ENCODE data around the gene CCSER2. TPM values are rescaled to one million over a fixed set of nuclear protein-coding genes. Genes with fewer than 3 reads are reported as not detected.
"Not testable (repeated sequence)": the region's sequence is repeated elsewhere in the genome, so short reads cannot be mapped to it uniquely, and the experiment has no call there.

The CCSER2 gene
- total and polyA plus RNA-seq, 8 donors, result 7.0 to 87.9 (median 27.1) TPM

DNA sequence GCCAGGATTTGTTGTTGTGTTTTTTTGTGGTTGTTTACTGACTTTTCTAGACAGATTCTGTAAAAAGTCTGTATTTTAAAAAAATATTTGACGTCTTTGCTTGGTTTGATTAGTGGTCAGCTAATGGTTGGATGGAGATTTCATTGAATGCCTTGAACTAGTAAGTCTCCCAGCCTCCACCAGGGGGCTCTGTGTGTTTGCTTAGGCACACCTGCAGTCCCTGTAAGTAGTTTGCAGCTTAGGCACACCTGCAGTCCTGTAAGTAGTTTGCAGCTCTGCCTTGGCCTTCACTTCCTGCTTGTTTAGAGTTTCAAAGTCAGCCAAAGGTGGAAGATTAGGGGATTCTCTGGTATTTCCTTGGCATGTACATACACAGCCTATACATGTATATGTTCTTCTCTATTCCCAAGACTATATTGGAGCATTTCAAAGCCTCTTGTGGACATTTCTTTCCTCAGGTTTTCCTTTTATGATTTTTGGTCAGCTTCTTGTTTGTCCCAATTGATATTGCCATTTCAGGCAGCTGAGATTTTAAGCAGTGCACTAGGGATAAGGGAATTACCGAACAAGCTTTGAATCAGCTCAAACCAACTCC, 101.6 kb downstream of the CCSER2 start:
- H3K36me3 ChIP-seq, result peaks cover 0 to 8% (median 0%) of the 10 kb centered on the region in 4 donors
- H3K27ac ChIP-seq, result no peak overlapping the region
- peak; percentile 56 to 72 for DNase-seq
- TF ChIP-seq EP300 (IDR thresholded peaks at IDR 0.05), result no peak
- TF ChIP-seq, protein P1, sequence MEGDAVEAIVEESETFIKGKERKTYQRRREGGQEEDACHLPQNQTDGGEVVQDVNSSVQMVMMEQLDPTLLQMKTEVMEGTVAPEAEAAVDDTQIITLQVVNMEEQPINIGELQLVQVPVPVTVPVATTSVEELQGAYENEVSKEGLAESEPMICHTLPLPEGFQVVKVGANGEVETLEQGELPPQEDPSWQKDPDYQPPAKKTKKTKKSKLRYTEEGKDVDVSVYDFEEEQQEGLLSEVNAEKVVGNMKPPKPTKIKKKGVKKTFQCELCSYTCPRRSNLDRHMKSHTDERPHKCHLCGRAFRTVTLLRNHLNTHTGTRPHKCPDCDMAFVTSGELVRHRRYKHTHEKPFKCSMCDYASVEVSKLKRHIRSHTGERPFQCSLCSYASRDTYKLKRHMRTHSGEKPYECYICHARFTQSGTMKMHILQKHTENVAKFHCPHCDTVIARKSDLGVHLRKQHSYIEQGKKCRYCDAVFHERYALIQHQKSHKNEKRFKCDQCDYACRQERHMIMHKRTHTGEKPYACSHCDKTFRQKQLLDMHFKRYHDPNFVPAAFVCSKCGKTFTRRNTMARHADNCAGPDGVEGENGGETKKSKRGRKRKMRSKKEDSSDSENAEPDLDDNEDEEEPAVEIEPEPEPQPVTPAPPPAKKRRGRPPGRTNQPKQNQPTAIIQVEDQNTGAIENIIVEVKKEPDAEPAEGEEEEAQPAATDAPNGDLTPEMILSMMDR (IDR thresholded peaks at IDR 0.05), result peak in 5 of 7 experiments; percentile 27 to 57 (median 44)
- no peaks in the 10 kb centered on the region for H3K9me3 ChIP-seq
- peaks cover 14 to 80% (median 37%) of the 10 kb centered on the region in 4 donors for H3K4me1 ChIP-seq
- no peak overlapping the region for H3K4me3 ChIP-seq
- H3K27me3 ChIP-seq, result no peaks in the 10 kb centered on the region
- intact Hi-C loops (cut with DNase I; ENCODE audit: low total_unique reads), result no loop called here
- 62 to 92% (median 90%) methylated on average over 2 of the region's 2 CpGs for WGBS, 5 donors

DNA sequence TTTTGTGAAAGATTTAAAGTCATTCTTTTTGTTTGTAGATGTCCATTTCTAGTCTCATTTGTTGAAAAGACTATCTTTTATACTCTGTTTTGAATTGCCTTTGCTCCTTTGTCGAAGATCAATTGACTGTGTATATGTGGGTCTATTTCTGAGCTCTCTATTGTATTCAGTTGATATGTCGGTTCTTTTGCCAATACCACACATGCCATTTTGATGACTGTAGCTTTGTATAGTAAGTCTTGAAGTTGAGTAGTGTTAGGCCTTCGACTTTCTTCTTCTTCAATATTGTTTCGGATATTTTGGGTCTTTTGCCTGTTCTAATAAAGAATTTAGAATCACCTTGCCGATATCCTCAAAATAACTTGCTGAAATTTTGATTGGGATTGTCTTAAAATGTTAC, 104.5 kb downstream of the CCSER2 start:
- TF ChIP-seq EP300 (IDR thresholded peaks at IDR 0.05), result no peak
- TF ChIP-seq, protein P1 (IDR thresholded peaks at IDR 0.05), result no peak
- TF ChIP-seq POLR2A (IDR thresholded peaks at IDR 0.05), result no peak
- no peak for TF ChIP-seq POLR2AphosphoS5 (IDR thresholded peaks at IDR 0.05)
- Histone ChIP-seq H3K27me3 (no peaks in the 10 kb centered on the region), H3K4me1 (peaks cover 4 to 55% (median 16%) of the 10 kb centered on the region in 4 donors), H3K36me3 (no peaks in the 10 kb centered on the region), H3K4me3 (no peak overlapping the region), H3K27ac (no peak overlapping the region), H3K9me3 (no peaks in the 10 kb centered on the region)
- no peak for DNase-seq
- intact Hi-C loops (cut with DNase I; ENCODE audit: low total_unique reads), result no loop called here
- WGBS, 5 donors, result 89 to 97% (median 97%) methylated on average over 5 of the region's 5 CpGs

DNA sequence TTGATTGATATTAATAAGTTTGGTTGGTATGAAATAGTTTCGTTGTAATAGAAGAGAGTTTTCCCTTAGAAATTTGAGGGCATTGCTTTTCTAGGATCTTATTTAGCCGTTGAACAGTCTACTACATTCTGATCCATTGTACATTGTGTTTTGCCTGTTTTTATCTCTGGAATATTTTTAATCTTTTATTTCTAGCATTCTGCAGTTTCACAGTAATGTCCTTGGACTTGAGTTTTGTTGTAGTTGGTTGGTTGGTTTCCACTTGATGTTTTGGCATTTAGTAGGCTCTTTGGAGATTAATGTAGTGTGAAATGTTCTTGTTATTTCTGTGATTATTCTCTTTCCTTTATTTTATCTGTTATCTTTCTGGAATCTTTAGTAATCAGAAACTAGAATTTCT, 112.4 kb downstream of the CCSER2 start:
- TF ChIP-seq, protein P1 (IDR thresholded peaks at IDR 0.05), result no peak
- no peak for TF ChIP-seq EP300 (IDR thresholded peaks at IDR 0.05)
- TF ChIP-seq POLR2AphosphoS5 (IDR thresholded peaks at IDR 0.05), result no peak
- intact Hi-C loops (cut with DNase I; ENCODE audit: low total_unique reads), result no loop called here
- H3K4me1 ChIP-seq, result peaks cover 0 to 4% (median 0%) of the 10 kb centered on the region in 4 donors
- no peaks in the 10 kb centered on the region for H3K27me3 ChIP-seq
- no peak overlapping the region for H3K4me3 ChIP-seq
- no peak overlapping the region for H3K27ac ChIP-seq
- H3K36me3 ChIP-seq, result peaks cover 0 to 24% (median 16%) of the 10 kb centered on the region in 4 donors
- WGBS, 5 donors, result 88 to 92% (median 92%) methylated on average over 2 of the region's 2 CpGs
- no peaks in the 10 kb centered on the region for H3K9me3 ChIP-seq
- DNase-seq, result no peak

DNA sequence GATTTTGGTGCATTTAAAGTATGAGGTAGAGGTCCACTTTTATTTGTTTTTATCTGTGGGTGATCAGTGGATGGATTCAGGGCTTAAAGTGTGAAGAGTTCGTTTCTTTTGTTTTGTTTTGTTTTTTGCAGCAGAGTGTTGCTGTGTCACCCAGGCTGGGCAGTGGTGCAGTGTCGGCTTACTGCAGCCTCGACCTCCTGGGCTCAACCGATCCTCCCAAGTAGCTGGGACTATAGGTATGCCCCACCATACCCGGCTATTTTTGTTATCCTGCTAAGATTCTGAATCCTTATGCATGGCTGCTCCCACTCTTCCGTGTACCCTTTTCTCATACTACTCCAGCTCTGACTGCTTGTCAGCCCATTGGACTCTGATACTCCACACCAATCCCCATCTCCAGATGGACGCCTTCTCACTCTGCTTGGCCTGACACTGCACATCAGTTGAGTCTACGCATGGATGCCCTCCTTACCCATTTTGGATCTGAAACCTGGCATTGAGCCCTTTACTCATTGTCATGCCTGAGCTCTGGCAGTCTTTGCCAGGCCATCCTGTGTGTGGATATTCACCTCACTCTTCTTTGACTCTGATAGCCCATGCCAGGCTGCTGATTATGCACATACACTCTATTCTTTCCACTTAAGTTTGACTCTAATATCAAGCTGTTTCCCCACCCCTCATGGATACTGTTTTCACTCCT, 119.5 kb downstream of the CCSER2 start:
- no peak for DNase-seq
- peaks cover 3 to 17% (median 14%) of the 10 kb centered on the region in 4 donors for H3K36me3 ChIP-seq
- H3K4me1 ChIP-seq, result no peaks in the 10 kb centered on the region
- no peak overlapping the region for H3K27ac ChIP-seq
- H3K4me3 ChIP-seq, result no peak overlapping the region
- intact Hi-C loops (cut with DNase I; ENCODE audit: low total_unique reads), result no loop called here
- no peak for TF ChIP-seq EP300 (IDR thresholded peaks at IDR 0.05)
- TF ChIP-seq, protein P1 (IDR thresholded peaks at IDR 0.05), result no peak
- TF ChIP-seq POLR2AphosphoS5 (IDR thresholded peaks at IDR 0.05), result no peak
- TF ChIP-seq POLR2A (IDR thresholded peaks at IDR 0.05), result no peak
- no peaks in the 10 kb centered on the region for H3K27me3 ChIP-seq
- WGBS, 5 donors, result 91 to 94% (median 94%) methylated on average over 8 of the region's 8 CpGs
- H3K9me3 ChIP-seq, result no peaks in the 10 kb centered on the region

DNA sequence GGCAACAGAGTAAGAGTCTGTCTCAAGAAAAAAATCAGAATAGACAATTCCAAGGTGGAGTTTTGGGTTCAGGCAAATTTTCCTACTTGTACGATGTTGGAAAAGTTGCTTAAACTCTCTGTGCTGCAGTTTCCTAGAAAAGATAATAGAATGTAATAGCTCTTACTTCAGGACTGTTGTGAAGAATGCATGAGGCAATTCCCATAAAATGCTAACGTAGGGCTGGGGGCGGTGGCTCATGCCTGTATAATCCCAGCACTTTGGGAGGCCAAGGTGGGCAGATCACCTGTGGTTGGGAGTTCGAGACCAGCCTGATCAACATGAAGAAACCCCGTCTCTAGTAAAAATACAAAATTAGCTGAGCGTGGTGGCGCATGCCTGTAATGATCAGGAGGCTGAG, 121.0 kb downstream of the CCSER2 start:
- DNase-seq; intact Hi-C loops (cut with DNase I; ENCODE audit: low total_unique reads); H3K27me3 ChIP-seq; H3K9me3 ChIP-seq; H3K27ac ChIP-seq; H3K4me1 ChIP-seq; H3K4me3 ChIP-seq: not testable (repeated sequence)
- WGBS, 5 donors, result 95 to 99% (median 98%) methylated on average over 7 of the region's 7 CpGs
- H3K36me3 ChIP-seq, result peaks cover 3 to 13% (median 7%) of the 10 kb centered on the region in 4 donors
